H1 (cell line): ENCODE results near the gene LDB1. TPM values are rescaled to one million over a fixed set of nuclear protein-coding genes. Genes with fewer than 3 reads are reported as not detected.

ENCODE experiments used
- CTCF ChIA-PET: fragments of 300-600 bp; sonication (Branson Sonifier 250); formaldehyde crosslinking; loops from one replicate; lab custom pipeline; 2021; ENCODE audit not compliant: partially characterized antibody; lab: Charles Lee
- POLR2A ChIA-PET: fragments of 300-600 bp; sonication (Branson Sonifier 250); formaldehyde crosslinking; loops from one replicate; lab custom pipeline; 2021; ENCODE audit warnings: inconsistent platforms; ENCODE audit not compliant: partially characterized antibody; lab: Charles Lee
- DNase-seq, 2 experiments: peaks; one replicate each; pipeline versions ENCODE4 v3.0.0 to v3.0.0-alpha.2; 2010 to 2022; ENCODE audit warnings: low spot score in 2 of 2, low read depth in 1 of 2, mixed read lengths in 1 of 2
- FAIRE-seq: peaks from 2 replicates; lab custom pipeline; 2011; peaks lifted over from hg19 to GRCh38; lab: Jason Lieb, UNC
- H2AFZ ChIP-seq: 2 replicates; pipeline ENCODE4 v1.8.1; 2012; ENCODE audit warnings: low read length, inconsistent platforms
- H2AK5ac ChIP-seq: 2 replicates; pipeline ENCODE4 v1.6.1; 2013; ENCODE audit warnings: low read depth, low read length
- H2BK120ac ChIP-seq: replicated peaks from 2 replicates; pipeline ENCODE3; 2013; ENCODE audit warnings: low read depth, low read length, inconsistent platforms
- H2BK12ac ChIP-seq: 2 replicates; pipeline ENCODE4 v1.6.1; 2013; ENCODE audit warnings: low read depth, low read length
- H2BK15ac ChIP-seq: 2 replicates; pipeline ENCODE4 v1.6.1; 2013; ENCODE audit warnings: low read length
- H2BK20ac ChIP-seq: 2 replicates; pipeline ENCODE4 v1.6.1; 2013; ENCODE audit warnings: low read length
- H2BK5ac ChIP-seq: 2 replicates; pipeline ENCODE4 v1.6.1; 2013; ENCODE audit warnings: low read depth, low read length
- H3K14ac ChIP-seq: 2 replicates; pipeline ENCODE4 v1.6.1; 2013; ENCODE audit warnings: inconsistent platforms; ENCODE audit not compliant: insufficient read length
- H3K18ac ChIP-seq: 2 replicates; pipeline ENCODE4 v1.6.1; 2013; ENCODE audit warnings: low read length; ENCODE audit errors: extremely low read depth
- H3K23ac ChIP-seq: 2 replicates; pipeline ENCODE4 v1.6.1; 2013; ENCODE audit warnings: inconsistent platforms; ENCODE audit not compliant: insufficient read length
- H3K23me2 ChIP-seq: 2 replicates; pipeline ENCODE4 v1.6.1; 2013; ENCODE audit warnings: low read depth, low read length
- H3K27ac ChIP-seq: 2 replicates; pipeline ENCODE4 v1.6.1; 2011; ENCODE audit warnings: low read depth, low read length, inconsistent platforms
- H3K27me3 ChIP-seq, 4 experiments: replicated peaks in 1 of 4; 1 replicate in 1 of 4; 2 replicates in 3 of 4; pipeline versions ENCODE4 v1.6.1 to v1.8.1; 2011 to 2013; ENCODE audit warnings: low read length in 3 of 4, mild to moderate bottlenecking in 3 of 4, inconsistent platforms in 2 of 4, mixed read lengths in 2 of 4, moderate library complexity in 1 of 4; ENCODE audit not compliant: control insufficient read depth in 3 of 4, insufficient read depth in 3 of 4; ENCODE audit errors: extremely low read depth in 1 of 4
- H3K36me3 ChIP-seq, 4 experiments: 2 replicates each; pipeline versions ENCODE4 v1.6.1 to v1.8.1; 2011 to 2013; ENCODE audit warnings: mild to moderate bottlenecking in 4 of 4, low read length in 3 of 4, moderate library complexity in 2 of 4, control low read depth in 1 of 4, inconsistent platforms in 1 of 4; ENCODE audit not compliant: insufficient read depth in 4 of 4, control insufficient read depth in 2 of 4
- H3K4ac ChIP-seq: replicated peaks from 2 replicates; pipeline ENCODE3; 2013; ENCODE audit warnings: low read length, low read depth, mixed read lengths, inconsistent platforms; ENCODE audit not compliant: insufficient read length
- H3K4me1 ChIP-seq, 4 experiments: replicated peaks in 1 of 4; 1 replicate in 1 of 4; 2 replicates in 3 of 4; pipeline versions ENCODE4 v1.6.1 to v1.8.1; 2011 to 2013; ENCODE audit warnings: low read length in 3 of 4, inconsistent platforms in 2 of 4, mixed read lengths in 1 of 4; ENCODE audit not compliant: insufficient read depth in 4 of 4, control insufficient read depth in 3 of 4
- H3K4me2 ChIP-seq, 2 experiments: 2 replicates each; pipeline versions ENCODE4 v1.6.1 to v1.8.1; 2011 to 2013; ENCODE audit warnings: low read depth in 2 of 2, low read length in 2 of 2, control low read depth in 1 of 2, inconsistent platforms in 1 of 2, mild to moderate bottlenecking in 1 of 2; ENCODE audit not compliant: insufficient read depth in 1 of 2
- H3K4me3 ChIP-seq, 4 experiments: fragments of 200-600, 300-600 bp in 1 of 4; sonication (generic), shearing (Covaris generic), sonication (Bioruptor Twin) in 1 of 4; 2 replicates each; pipeline versions ENCODE4 v1.5.1 to v1.8.1; 2011 to 2016; ENCODE audit warnings: low read length in 4 of 4, low read depth in 3 of 4, control low read depth in 2 of 4, inconsistent platforms in 2 of 4, mild to moderate bottlenecking in 2 of 4, mixed read lengths in 1 of 4, moderate library complexity in 1 of 4; ENCODE audit not compliant: insufficient read depth in 2 of 4; ENCODE audit errors: extremely low read depth in 1 of 4
- H3K56ac ChIP-seq: replicated peaks from 2 replicates; pipeline ENCODE3; 2013; ENCODE audit warnings: low read depth, mild to moderate bottlenecking, mixed read lengths, low read length, inconsistent platforms; ENCODE audit not compliant: insufficient read length
- H3K79me1 ChIP-seq: 2 replicates; pipeline ENCODE4 v1.6.1; 2013; ENCODE audit warnings: low read depth, low read length, control low read depth
- H3K79me2 ChIP-seq, 2 experiments: 2 replicates each; pipeline versions ENCODE4 v1.6.1 to v1.8.1; 2012 to 2013; ENCODE audit warnings: low read length in 2 of 2, mild to moderate bottlenecking in 2 of 2, inconsistent platforms in 1 of 2; ENCODE audit not compliant: insufficient read depth in 2 of 2, control insufficient read depth in 1 of 2
- H3K9ac ChIP-seq, 4 experiments: replicated peaks in 1 of 4; 1 replicate in 1 of 4; 2 replicates in 3 of 4; pipeline versions ENCODE4 v1.6.1 to v1.8.1; 2011 to 2013; ENCODE audit warnings: low read depth in 3 of 4, low read length in 3 of 4, control low read depth in 2 of 4, mild to moderate bottlenecking in 2 of 4, moderate library complexity in 2 of 4, inconsistent platforms in 1 of 4; ENCODE audit errors: extremely low read depth in 1 of 4
- H3K9me3 ChIP-seq, 2 experiments: 2 replicates each; pipeline versions ENCODE4 v1.6.1 to v1.8.1; 2012 to 2013; ENCODE audit warnings: mild to moderate bottlenecking in 2 of 2, moderate library complexity in 2 of 2, control low read depth in 1 of 2, inconsistent platforms in 1 of 2, low read depth in 1 of 2, low read length in 1 of 2, mixed read lengths in 1 of 2; ENCODE audit not compliant: insufficient read depth in 2 of 2
- H4K20me1 ChIP-seq, 2 experiments: replicated peaks in 1 of 2; 2 replicates each; pipeline versions ENCODE3 to v1.8.1; 2011 to 2013; ENCODE audit warnings: inconsistent platforms in 2 of 2, low read length in 2 of 2, mild to moderate bottlenecking in 1 of 2; ENCODE audit not compliant: insufficient read depth in 2 of 2, control insufficient read depth in 1 of 2
- H4K5ac ChIP-seq: 2 replicates; pipeline ENCODE4 v1.6.1; 2013; ENCODE audit warnings: low read length, low read depth, mixed read lengths, inconsistent platforms; ENCODE audit not compliant: insufficient read length
- H4K8ac ChIP-seq: 2 replicates; pipeline ENCODE4 v1.8.0; 2013; ENCODE audit warnings: mild to moderate bottlenecking, moderate library complexity, low read length, inconsistent platforms; ENCODE audit not compliant: insufficient read depth; ENCODE audit errors: extremely low read depth
- H4K91ac ChIP-seq: replicated peaks from 2 replicates; pipeline ENCODE3; 2013; ENCODE audit warnings: low read length, mixed read lengths, inconsistent platforms; ENCODE audit not compliant: insufficient read length
- ASH2L ChIP-seq: fragments of 200-600, 300-600 bp; sonication (generic); IDR thresholded peaks from one replicate; pipeline ENCODE4 v1.7.1; 2017; ENCODE audit warnings: low read length
- CEBPB ChIP-seq: IDR thresholded peaks from 2 replicates; pipeline ENCODE4 v1.6.1; 2012; ENCODE audit warnings: low read depth, low read length
- CREB1 ChIP-seq: IDR thresholded peaks from 2 replicates; pipeline ENCODE4 v1.6.1; 2012; ENCODE audit warnings: inconsistent platforms
- E2F6 ChIP-seq: IDR thresholded peaks from 2 replicates; pipeline ENCODE4 v1.6.1; 2012; ENCODE audit warnings: inconsistent platforms
- HDAC2 ChIP-seq, 2 experiments: fragments of 300-600 bp in 1 of 2; sonication (generic) in 1 of 2; IDR thresholded peaks; 2 replicates each; pipeline ENCODE4 v1.6.1; 2011 to 2012; ENCODE audit warnings: low read depth in 2 of 2, low read length in 2 of 2, mild to moderate bottlenecking in 2 of 2, moderate library complexity in 2 of 2, borderline replicate concordance in 1 of 2, inconsistent platforms in 1 of 2
- JUN ChIP-seq: IDR thresholded peaks from 2 replicates; pipeline ENCODE4 v1.6.1; 2011; ENCODE audit warnings: low read depth, mild to moderate bottlenecking, improper control_type of control experiment, low read length
- KDM1A ChIP-seq: fragments of 200-600, 300-600 bp; sonication (generic); IDR thresholded peaks from 2 replicates; pipeline ENCODE4 v1.7.1; 2016; ENCODE audit warnings: mild to moderate bottlenecking, low read length, borderline replicate concordance
- RXRA ChIP-seq: IDR thresholded peaks from 2 replicates; pipeline ENCODE4 v1.6.1; 2011; ENCODE audit warnings: low read depth, mild to moderate bottlenecking, low read length, moderate library complexity; ENCODE audit not compliant: insufficient read depth
- SAP30 ChIP-seq: fragments of 300-600 bp; sonication (generic); IDR thresholded peaks from 2 replicates; pipeline ENCODE4 v1.7.1; 2012; ENCODE audit warnings: low read length, moderate library complexity, mild to moderate bottlenecking, inconsistent platforms; ENCODE audit not compliant: insufficient read depth, insufficient replicate concordance
- SRF ChIP-seq: IDR thresholded peaks from 2 replicates; pipeline ENCODE4 v1.6.1; 2011; ENCODE audit warnings: mild to moderate bottlenecking, low read depth, low read length, moderate library complexity
- SUZ12 ChIP-seq: fragments of 200-600 bp; sonication (generic); IDR thresholded peaks from 2 replicates; pipeline ENCODE4 v1.6.1; 2012; ENCODE audit warnings: mild to moderate bottlenecking, inconsistent platforms, low read length, moderate library complexity, mixed read lengths
- WGBS, 2 experiments: shearing (Covaris generic) in 1 of 2; methylation state at CpG; one replicate each; pipeline versions ENCODE4 v1.1.6 to v1.1.7; 2013 to 2015; ENCODE audit warnings: low lambda C conversion rate in 2 of 2, mixed read lengths in 2 of 2, inconsistent platforms in 1 of 2, low coverage in 1 of 2, missing lambda C conversion rate in 1 of 2; ENCODE audit not compliant: insufficient replicate concordance in 2 of 2, insufficient coverage in 1 of 2, insufficient read length in 1 of 2; ENCODE audit errors: extremely low coverage in 1 of 2, missing lambda C conversion rate in 1 of 2; 5-methylcytosine and 5-hydroxymethylcytosine counted together
- polyA plus RNA-seq, 7 experiments: library from polyadenylated mRNA; depleted of rRNA in 3 of 7; stranded (reverse) in 5 of 7; unstranded in 2 of 7; fragments of >200 nt in 5 of 7; fragments of 200-250 nt in 2 of 7; gene quantifications; 1 replicate in 5 of 7; 2 replicates in 1 of 7; 4 replicates in 1 of 7; pipeline versions ENCODE4 v1.2.1 to v1.2.3, GENCODE V29; 2011 to 2013; ENCODE audit warnings: missing spikeins in 2 of 7, mixed read lengths in 2 of 7
- total RNA-seq: library from RNA; stranded (reverse); fragmentation: NEBNext Ultra II Directional; extraction: Animal tissue kit (Norgen Biotek cat#: 25700); gene quantifications from 2 replicates; pipeline ENCODE4 v1.2.1, GENCODE V29; 2021

Gene LDB1
- total and polyA plus RNA-seq, 2 of the 8 experiments (the other 6 are each of a cell fraction or from before 2014, with no cell fraction given): 88.4 to 138 TPM

GRCh38 chr10:102113261-102113955 is 6.8 kb downstream of the LDB1 start:
- no peak for FAIRE-seq
- ChIA-PET POLR2A (interaction anchor here (0.6 to 5.0 kb wide), 15 partner anchors 10 to 419 kb away, joined by 3 to 34 read pairs (median 5); partner anchors contain the start of genes NOLC1 and OGA), CTCF (interaction anchor here (0.6 to 7.9 kb wide), 18 partner anchors 10 to 506 kb away, joined by 3 to 86 read pairs (median 4); partner anchors contain the start of gene NOLC1)
- 77% methylated on average over 7 of the region's 7 CpGs; no CpG with 5 or more reads in 1 of the 2 experiments for WGBS, 2 experiments
- no peak for DNase-seq
- peaks cover 24 to 72% of the 10 kb centered on the region in 2 experiments for H3K79me2 ChIP-seq
- no peak overlapping the region for H2AFZ ChIP-seq
- no peak overlapping the region for H3K56ac ChIP-seq
- no peaks in the 10 kb centered on the region for H3K27me3 ChIP-seq
- H3K9ac ChIP-seq: peak overlapping the region in 2 of 4 experiments; percentile 53 to 80; a peak in 3 of 7 replicates
- peaks cover 16 to 41% (median 26%) of the 10 kb centered on the region in 4 experiments for H3K4me1 ChIP-seq
- H2BK12ac ChIP-seq: no peak overlapping the region; the same call in 1 of the 2 replicates
- H2BK5ac ChIP-seq: 0 out of 2 replicates have a peak overlapping the region, but pooled peaks have one; percentile 64
- H2BK15ac ChIP-seq: 0 out of 2 replicates have a peak overlapping the region, but pooled peaks have one; percentile 13
- H4K20me1 ChIP-seq: peaks cover 35 to 39% of the 10 kb centered on the region in 2 experiments
- H3K4ac ChIP-seq: no peak overlapping the region
- H3K4me2 ChIP-seq: peak overlapping the region; percentile 65 to 82
- peaks cover 27 to 35% (median 31%) of the 10 kb centered on the region in 4 experiments for H3K36me3 ChIP-seq
- peak overlapping the region; percentile 68; the same call in 1 of the 2 replicates for H2AK5ac ChIP-seq
- H3K9me3 ChIP-seq: no peaks in the 10 kb centered on the region
- peaks cover 6% of the 10 kb centered on the region for H3K23me2 ChIP-seq
- H3K18ac ChIP-seq: 0 out of 2 replicates have a peak overlapping the region, but pooled peaks have one; percentile 57
- no peak overlapping the region for H2BK120ac ChIP-seq
- H3K79me1 ChIP-seq: peaks cover 20% of the 10 kb centered on the region; the same call in 1 of the 2 replicates
- H2BK20ac ChIP-seq: no peak overlapping the region
- no peak overlapping the region for H3K23ac ChIP-seq
- H4K5ac ChIP-seq: no peak overlapping the region
- H4K8ac ChIP-seq: no peak overlapping the region
- no peak overlapping the region for H3K27ac ChIP-seq
- H4K91ac ChIP-seq: no peak overlapping the region
- no peak overlapping the region for H3K14ac ChIP-seq
- H3K4me3 ChIP-seq: peak overlapping the region; percentile 83 to 96 (median 88)
- TF ChIP-seq HDAC2 (IDR thresholded peaks at IDR 0.05; ENCODE audit: borderline replicate concordance in 1 of 2, low read depth in 2 of 2, low read length in 2 of 2) (no peak), CEBPB (no peak), SAP30 (no peak), CREB1 (no peak), SUZ12 (no peak), E2F6 (no peak), SRF (no peak), RXRA (no peak), KDM1A (no peak), JUN (no peak), ASH2L (no peak)
